OCI-LY3 (cell line): ENCODE data around the gene MYH7.

ENCODE experiments used
- H2AFZ ChIP-seq: fragments of 200-600, 300-600 bp; shearing (Covaris generic); 2 replicates; pipeline ENCODE4 v1.6.0; 2014; ENCODE audit warnings: antibody characterized with exemption, low read depth, low read length
- H3K27ac ChIP-seq: fragments of 200-600, 300-600 bp; sonication (generic); 2 replicates; pipeline ENCODE4 v1.5.1; 2014; ENCODE audit warnings: mild to moderate bottlenecking, low read length, moderate library complexity, mixed read lengths
- H3K27me3 ChIP-seq: fragments of 200-600, 300-600 bp; sonication (generic); 2 replicates; pipeline ENCODE4 v1.6.1; 2014; ENCODE audit warnings: low read depth, low read length, mixed read lengths
- H3K36me3 ChIP-seq: fragments of 200-600, 300-600 bp; sonication (generic); replicated peaks from 2 replicates; pipeline ENCODE3; 2014; ENCODE audit warnings: low read depth, low read length, mixed read lengths
- H3K4me1 ChIP-seq: fragments of 300-600, 200-600 bp; sonication (generic); 2 replicates; pipeline ENCODE4 v1.6.1; 2014; ENCODE audit warnings: low read length, mixed read lengths
- H3K4me2 ChIP-seq: fragments of 200-600, 300-600 bp; sonication (generic); 2 replicates; pipeline ENCODE4 v1.6.1; 2014; ENCODE audit warnings: low read length, mixed read lengths
- H3K4me3 ChIP-seq: fragments of 300-600, 200-600 bp; sonication (generic); 2 replicates; pipeline ENCODE4 v1.5.1; 2014; ENCODE audit warnings: antibody characterized with exemption, mild to moderate bottlenecking, low read length, moderate library complexity
- H3K79me2 ChIP-seq: fragments of 300-600, 200-600 bp; shearing (Covaris generic); 2 replicates; pipeline ENCODE4 v1.6.1; 2014; ENCODE audit warnings: mild to moderate bottlenecking, low read length, mixed read lengths
- H3K9ac ChIP-seq: fragments of 300-600, 200-600 bp; shearing (Covaris generic); 2 replicates; pipeline ENCODE4 v1.6.0; 2014; ENCODE audit warnings: mild to moderate bottlenecking, low read length, moderate library complexity
- H3K9me3 ChIP-seq: fragments of 200-600, 300-600 bp; shearing (Covaris generic); 2 replicates; pipeline ENCODE4 v1.6.1; 2014; ENCODE audit warnings: low read length, mixed read lengths; ENCODE audit not compliant: insufficient read depth
- H4K20me1 ChIP-seq: fragments of 200-600, 300-600 bp; sonication (generic); 2 replicates; pipeline ENCODE4 v1.6.1; 2016; ENCODE audit warnings: low read length, mixed read lengths; ENCODE audit not compliant: insufficient read depth
- CTCF ChIP-seq: fragments of 200-600, 300-600 bp; sonication (generic); IDR thresholded peaks from 2 replicates; pipeline ENCODE4 v1.5.1; 2014; ENCODE audit warnings: antibody characterized with exemption, low read length, low read depth
- EZH2phosphoT487 ChIP-seq: fragments of 200-600 bp; shearing (Covaris generic); IDR thresholded peaks from 2 replicates; pipeline ENCODE4 v1.6.1; 2018; ENCODE audit warnings: antibody characterized with exemption, mixed run types, low read depth

MYH7 gene

GRCh38 chr14:23443411-23443812 lies 8.0 kb upstream of the MYH7 start:
- no peaks in the 10 kb centered on the region for H3K36me3 ChIP-seq
- H3K4me3 ChIP-seq: no peak overlapping the region
- H3K9me3 ChIP-seq: no peaks in the 10 kb centered on the region
- no peaks in the 10 kb centered on the region for H3K27me3 ChIP-seq
- no peak overlapping the region for H3K4me2 ChIP-seq
- no peaks in the 10 kb centered on the region for H3K4me1 ChIP-seq
- TF ChIP-seq CTCF: no peak
- no peak for TF ChIP-seq EZH2phosphoT487
- H3K79me2 ChIP-seq: no peaks in the 10 kb centered on the region
- H4K20me1 ChIP-seq: no peaks in the 10 kb centered on the region
- H3K27ac ChIP-seq: no peak overlapping the region
- no peak overlapping the region for H2AFZ ChIP-seq
- H3K9ac ChIP-seq: no peak overlapping the region

GRCh38 chr14:23442721-23443356 lies 7.4 kb upstream of the MYH7 start:
- H3K4me3 ChIP-seq: no peak overlapping the region
- H3K9ac ChIP-seq: no peak overlapping the region
- no peaks in the 10 kb centered on the region for H3K9me3 ChIP-seq
- no peaks in the 10 kb centered on the region for H3K36me3 ChIP-seq
- H3K79me2 ChIP-seq: no peaks in the 10 kb centered on the region
- no peaks in the 10 kb centered on the region for H4K20me1 ChIP-seq
- H3K4me1 ChIP-seq: no peaks in the 10 kb centered on the region
- no peaks in the 10 kb centered on the region for H3K27me3 ChIP-seq
- H3K27ac ChIP-seq: no peak overlapping the region
- H2AFZ ChIP-seq: no peak overlapping the region
- H3K4me2 ChIP-seq: no peak overlapping the region
- TF ChIP-seq EZH2phosphoT487 (no peak), CTCF (no peak)

- H2AFZ ChIP-seq: no peak overlapping the region
These were observed 5.6 kb upstream of the MYH7 start for GRCh38 chr14:23441076-23441475.

More at GRCh38 chr14:23441076-23441475, 5.6 kb upstream of the MYH7 start:
- no peaks in the 10 kb centered on the region for H3K4me1 ChIP-seq
- no peaks in the 10 kb centered on the region for H3K36me3 ChIP-seq
- TF ChIP-seq CTCF (no peak), EZH2phosphoT487 (no peak)
- no peak overlapping the region for H3K9ac ChIP-seq
- no peak overlapping the region for H3K27ac ChIP-seq
- no peaks in the 10 kb centered on the region for H3K27me3 ChIP-seq
- no peaks in the 10 kb centered on the region for H3K79me2 ChIP-seq
- H3K4me3 ChIP-seq: no peak overlapping the region
- no peaks in the 10 kb centered on the region for H3K9me3 ChIP-seq
- H3K4me2 ChIP-seq: no peak overlapping the region
- H4K20me1 ChIP-seq: no peaks in the 10 kb centered on the region
